GM13976 (cell line): ENCODE measurements around the gene TTLL11.

Experiments
- DNase-seq: peaks from one replicate; pipeline ENCODE4 v3.0.0; 2012; ENCODE audit warnings: low spot score
- CTCF ChIP-seq: IDR thresholded peaks from 2 replicates; pipeline ENCODE4 v1.5.1; 2012; ENCODE audit warnings: borderline replicate concordance, mild to moderate bottlenecking; ENCODE audit not compliant: insufficient read depth; ENCODE audit errors: extremely low read depth, missing control alignments, control extremely low read depth
- in situ Hi-C: fragments of 300-500 bp; cut with MboI; formaldehyde crosslinking; loops from one replicate; pipeline ENCODE4 v1.12.0; 2022; ENCODE audit warnings: low sequenced_read_pairs, mixed read lengths, inconsistent platforms; ENCODE audit not compliant: unreplicated experiment

TTLL11 gene

GRCh38 chr9:121788686-121789366 lies 304.3 kb downstream of the TTLL11 start:
- DNase-seq = no peak
- in situ Hi-C loops = no loop called here
- TF ChIP-seq CTCF = no peak

- no peak for DNase-seq
- in situ Hi-C loops = no loop called here
- no peak for TF ChIP-seq CTCF
Observed at GRCh38 chr9:121786998-121787422, 306.1 kb downstream of the TTLL11 start.

- TF ChIP-seq CTCF = no peak
- DNase-seq = no peak
- in situ Hi-C loops = no loop called here
Observed at GRCh38 chr9:121786543-121786948, 306.6 kb downstream of the TTLL11 start.

- in situ Hi-C loops = no loop called here
- DNase-seq = no peak
- TF ChIP-seq CTCF = no peak
Observed at GRCh38 chr9:121785673-121786542, 307.2 kb downstream of the TTLL11 start.

- DNase-seq = no peak
- in situ Hi-C loops = no loop called here
- TF ChIP-seq CTCF = no peak
Observed at GRCh38 chr9:121784731-121785411, 308.2 kb downstream of the TTLL11 start.
